ENCODE data around the gene SLC1A2.

SLC1A2 gene

DNA sequence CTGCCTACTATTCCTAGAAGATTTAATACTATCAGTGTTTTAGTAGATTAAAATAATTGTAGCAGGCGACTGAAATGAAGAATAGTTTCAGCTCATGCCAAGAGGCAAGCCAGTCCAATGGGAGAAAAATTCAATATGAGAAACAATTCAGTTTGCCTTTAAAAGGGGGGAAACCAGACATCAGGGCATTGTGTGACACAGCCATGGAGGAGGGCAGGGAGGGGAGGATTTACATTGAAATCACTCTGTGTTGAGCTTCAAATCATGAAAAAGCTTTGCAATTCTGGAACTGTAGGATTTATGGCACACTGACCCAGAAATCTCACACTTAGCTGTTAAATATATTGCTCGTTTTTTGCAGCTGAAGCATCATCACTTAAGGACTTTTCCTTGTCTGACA is 4.6 kb downstream of the SLC1A2 start:
- no peak overlapping the region for H3K27ac ChIP-seq
- no peak overlapping the region for H3K4me3 ChIP-seq

DNA sequence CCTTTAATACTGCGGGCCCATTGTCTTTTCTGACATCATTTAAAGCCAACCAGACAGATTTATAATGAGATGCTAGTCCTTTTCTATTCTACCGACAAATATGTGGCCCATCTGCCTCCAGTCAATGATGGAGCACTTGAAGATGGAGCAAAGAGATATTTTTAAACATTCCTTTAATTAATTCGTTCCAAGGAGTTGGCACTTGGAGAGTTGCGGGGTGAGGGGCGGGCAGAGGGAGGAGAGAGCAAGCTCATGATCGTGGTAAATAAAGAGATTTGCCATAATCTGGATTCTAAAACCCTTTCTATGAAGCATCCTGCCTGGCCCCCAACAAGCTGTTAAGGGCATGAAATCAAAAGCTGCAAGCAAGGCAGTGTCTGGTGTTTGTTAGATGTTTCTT is 5.0 kb downstream of the SLC1A2 start:
- H3K27ac ChIP-seq = no peak overlapping the region
- no peak overlapping the region for H3K4me3 ChIP-seq

DNA sequence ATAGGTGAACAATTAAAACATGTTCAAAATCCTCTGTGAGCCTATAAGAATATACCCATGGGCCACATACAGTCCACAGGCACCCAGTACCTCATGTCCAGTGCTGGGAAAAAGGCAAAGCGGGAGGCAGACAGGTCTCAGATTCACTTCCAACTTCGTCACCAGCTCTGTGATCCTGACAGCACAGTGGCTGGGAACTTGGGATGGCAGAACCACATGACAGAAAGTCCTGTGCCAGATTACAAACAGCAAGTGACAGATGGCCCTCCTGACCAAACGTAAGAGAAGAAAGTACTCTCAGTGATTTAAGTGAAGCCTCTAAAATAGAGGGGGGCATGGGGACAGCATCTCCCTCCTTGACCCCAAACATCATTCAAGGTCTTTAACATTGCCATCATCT is 5.8 kb downstream of the SLC1A2 start:
- H3K27ac ChIP-seq = no peak overlapping the region
- no peak overlapping the region for H3K4me3 ChIP-seq

DNA sequence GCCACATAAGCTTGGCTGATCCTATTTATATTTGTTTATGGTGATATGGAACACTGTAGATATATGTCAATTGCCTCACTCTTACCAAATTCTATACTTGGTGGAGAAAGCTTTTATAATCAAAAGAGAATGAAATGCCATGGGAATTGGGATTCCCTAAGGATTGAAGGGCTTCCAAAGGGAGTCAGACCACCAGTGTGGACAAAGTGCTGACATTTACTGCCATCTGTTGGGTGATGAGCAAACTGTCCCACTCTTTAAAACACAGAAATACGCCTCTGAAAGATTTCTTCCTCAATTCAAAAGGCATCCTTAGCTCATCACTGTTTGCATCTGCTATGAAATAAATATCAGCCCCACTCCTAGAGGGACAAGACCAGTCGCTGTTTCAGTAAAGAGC is 7.1 kb downstream of the SLC1A2 start:
- H3K27ac ChIP-seq = no peak overlapping the region
- H3K4me3 ChIP-seq = no peak overlapping the region

DNA sequence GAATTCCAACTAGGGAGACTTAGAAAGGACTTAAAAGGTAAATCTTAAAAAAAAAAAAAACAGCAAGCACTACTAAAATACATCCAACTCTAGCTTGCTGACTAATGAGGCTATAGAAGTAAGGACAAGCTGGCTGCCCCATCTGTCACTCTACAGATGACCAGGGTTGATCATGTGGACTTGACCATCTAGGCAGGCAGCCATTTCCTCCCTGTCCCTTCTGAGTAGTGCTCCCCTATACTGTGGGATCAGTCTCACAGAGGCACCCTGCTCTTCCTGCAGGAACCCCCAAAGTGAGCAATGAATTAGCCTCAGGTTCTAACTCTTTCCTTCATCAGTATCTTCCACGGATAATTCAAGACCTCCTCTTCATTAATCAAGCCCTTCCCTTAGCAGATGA is 12.3 kb downstream of the SLC1A2 start:
- H3K4me3 ChIP-seq = no peak overlapping the region

DNA sequence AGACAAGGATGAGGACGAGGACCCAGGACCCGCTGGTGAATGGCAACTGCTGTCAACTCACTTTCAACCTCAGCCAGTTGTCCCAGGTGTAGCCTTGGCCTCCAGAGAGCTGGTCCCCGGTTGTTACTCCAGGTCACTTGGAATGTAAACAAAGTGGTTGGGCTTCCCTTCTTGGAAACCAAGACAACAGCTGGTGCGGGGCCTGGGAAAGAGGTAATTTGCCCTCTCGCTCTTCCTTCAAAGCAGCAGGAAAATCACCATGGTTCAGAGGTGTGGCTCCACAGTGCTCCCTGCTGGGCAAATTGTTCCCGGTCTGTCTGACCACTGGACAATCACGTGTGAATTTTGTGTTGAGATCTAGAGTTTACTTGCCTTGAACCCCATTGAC is 15.0 kb downstream of the SLC1A2 start:
- no peak overlapping the region for H3K27ac ChIP-seq
- H3K4me3 ChIP-seq = no peak overlapping the region

More for the DNA sequence above, 12.3 kb downstream of the SLC1A2 start:
- no peak overlapping the region for H3K27ac ChIP-seq

DNA sequence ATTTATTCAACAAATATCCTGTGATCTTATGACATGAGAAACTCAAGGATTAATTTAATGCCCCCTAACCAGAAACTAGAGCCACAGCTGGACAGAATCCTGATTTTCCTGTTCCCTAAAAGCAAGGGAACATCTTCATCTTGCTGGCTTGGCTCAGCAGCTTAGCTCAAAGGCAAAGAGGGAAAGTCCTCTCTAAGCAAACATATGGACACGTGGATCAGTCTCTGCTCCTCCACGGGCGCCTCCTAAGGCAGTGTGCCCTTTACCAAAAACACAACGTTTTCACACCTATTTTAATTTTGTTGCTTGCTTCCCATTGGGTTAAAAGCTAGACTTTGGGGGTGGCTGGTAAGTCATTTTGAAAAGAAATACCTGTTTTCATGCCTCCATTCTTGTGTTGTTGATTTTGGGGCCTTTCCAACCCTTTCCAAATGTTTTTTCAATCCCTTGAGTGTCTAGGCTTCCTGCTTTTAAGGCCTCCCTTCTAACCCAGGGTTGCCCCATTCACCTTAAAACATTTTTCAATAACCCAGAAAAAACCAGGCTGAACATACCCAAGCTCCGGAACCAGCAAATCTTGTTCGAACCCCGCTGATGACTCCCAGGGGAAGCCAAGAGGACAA is 15.5 kb downstream of the SLC1A2 start:
- Histone ChIP-seq H3K27ac (no peak overlapping the region), H3K4me3 (no peak overlapping the region)

DNA sequence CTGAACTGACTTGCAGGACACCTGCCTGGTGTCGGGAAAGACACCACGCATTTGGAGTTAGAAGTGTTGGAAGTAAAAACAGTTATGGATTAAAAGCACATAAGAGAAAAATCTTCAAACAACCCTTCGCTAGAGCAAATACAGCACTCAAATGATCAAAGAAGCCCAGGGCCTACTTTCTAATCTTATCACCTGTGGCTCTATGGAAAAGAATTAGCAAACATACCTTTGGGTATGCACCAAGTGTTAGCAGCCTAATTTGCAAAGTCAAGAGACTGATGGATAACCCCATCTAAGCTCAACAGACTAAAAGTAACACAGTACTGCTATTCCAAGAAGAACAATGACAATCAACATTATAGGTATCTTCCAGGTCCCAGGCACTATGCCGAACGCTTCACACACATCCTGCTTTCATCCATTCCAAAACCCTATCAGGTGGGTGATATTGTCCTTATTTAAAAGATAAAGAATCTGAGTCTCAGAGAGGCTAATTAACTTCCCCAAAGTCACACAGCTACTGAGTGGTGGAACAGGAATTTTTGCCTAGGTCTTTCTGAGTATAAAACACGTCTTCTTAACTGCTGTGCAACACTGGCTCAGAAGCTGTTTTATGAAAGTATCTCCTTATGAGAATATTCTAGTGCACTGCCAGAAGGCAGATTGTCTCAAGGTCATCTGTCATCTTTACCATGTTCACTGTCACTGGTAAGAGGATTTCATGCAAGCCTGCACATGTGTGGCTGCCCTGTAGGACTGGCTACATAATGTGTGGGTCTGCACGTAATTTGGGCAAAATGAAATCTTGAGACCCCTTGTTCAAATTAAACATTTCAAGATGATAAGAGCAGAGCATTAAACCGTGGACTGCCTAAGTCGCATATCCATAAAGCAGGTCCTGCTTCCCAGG is 16.4 kb downstream of the SLC1A2 start:
- H3K4me3 ChIP-seq = no peak overlapping the region
- no peak overlapping the region for H3K27ac ChIP-seq

DNA sequence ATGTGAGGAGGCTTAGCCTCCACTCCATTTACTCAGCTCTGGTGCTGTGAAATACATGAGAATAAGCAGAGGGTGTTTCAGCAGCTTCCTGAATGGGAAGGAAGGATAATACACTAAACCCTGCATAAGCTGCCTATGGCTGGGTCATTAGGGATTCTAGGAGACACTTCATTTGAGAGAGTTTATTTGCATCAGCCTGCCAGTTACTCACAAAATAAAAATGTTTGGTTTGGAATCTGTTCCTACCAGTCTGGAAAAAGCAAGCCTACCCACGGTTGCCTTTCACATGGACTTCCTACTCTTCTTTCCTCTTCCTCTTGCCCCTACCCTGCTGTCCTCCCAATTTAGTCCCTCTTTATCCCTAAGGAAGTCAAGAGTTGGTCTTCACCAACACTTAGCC is 20.5 kb downstream of the SLC1A2 start:
- Histone ChIP-seq H3K4me3 (no peak overlapping the region), H3K27ac (no peak overlapping the region)

DNA sequence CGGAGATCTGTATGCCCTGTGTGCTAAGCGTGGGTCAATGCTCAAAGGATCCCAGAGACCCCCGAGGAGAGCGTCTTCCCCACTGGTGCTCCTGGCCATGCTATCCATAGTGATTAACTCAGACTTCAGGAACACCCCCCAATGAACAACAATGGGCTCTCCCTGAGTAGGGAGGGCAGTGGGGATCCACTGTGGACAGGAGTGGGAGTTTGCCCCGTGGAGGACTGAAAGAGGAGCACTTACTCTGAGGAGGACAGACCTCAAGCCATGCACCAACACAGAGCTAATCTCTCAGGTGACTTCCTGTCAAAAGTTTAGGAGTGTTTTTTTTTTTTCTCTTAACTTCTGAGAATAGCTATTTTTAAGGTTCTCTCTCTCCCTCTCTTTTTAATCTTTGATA is 24.4 kb downstream of the SLC1A2 start:
- no peak overlapping the region for H3K27ac ChIP-seq
- no peak overlapping the region for H3K4me3 ChIP-seq

DNA sequence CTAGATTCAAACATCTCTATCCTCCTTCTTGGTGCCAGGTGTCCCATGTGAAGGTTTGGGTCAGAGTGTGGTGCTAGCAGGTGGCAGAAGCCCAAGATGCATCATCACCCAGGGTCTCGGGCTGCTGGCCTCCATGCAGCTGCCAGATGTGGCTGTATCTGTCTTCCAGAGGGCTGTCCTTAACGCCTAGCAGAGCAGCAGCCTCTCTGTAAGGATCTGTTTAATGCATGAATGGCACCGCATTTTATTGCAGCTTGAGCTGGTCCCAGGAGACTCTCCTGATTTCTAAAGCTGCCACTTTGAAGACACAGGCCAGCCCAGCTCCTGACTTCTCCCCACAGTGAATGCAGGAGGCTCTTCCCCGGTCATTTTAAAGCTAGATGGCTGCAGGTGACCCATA is 26.3 kb downstream of the SLC1A2 start:
- Histone ChIP-seq H3K27ac (no peak overlapping the region), H3K4me3 (no peak overlapping the region)

DNA sequence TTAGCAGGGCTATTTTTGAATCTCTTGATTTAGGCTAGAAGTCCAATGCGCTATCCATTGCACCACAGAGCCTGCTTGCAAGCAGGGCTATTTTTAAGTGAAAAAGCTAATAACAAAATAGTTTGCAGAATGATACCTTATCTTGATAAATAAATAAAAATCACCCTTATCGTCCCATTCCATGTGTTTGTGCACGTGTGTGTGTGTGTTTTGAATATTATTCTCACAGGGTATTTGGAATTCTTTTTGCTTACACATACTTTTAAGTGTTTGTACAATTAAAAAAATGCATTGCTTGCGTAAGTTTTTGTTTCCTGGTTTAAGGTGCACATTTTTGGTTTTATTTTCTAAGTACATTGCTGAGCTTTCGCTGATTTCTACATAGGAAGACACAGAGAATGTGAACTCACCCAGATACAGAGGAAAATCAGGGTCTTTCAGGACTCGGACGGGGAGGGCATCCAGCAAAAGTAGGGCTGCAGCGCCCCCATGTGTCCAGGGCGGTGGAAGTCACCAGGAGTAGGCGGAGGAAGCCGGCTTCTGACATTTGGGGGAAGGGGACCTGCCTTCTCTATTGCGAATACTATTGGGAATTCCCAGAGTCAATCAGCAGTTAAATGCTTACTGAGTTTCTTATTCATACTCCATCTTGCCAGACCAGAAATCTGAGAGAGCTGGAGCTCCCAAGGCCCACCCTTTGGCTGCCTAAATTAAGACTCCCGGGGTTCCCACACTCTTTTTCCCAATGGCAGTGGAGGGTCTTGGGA is 27.3 kb downstream of the SLC1A2 start:
- Histone ChIP-seq H3K4me3 (peak overlapping the region in 1 of 7 experiments; percentile 1), H3K27ac (peak overlapping the region in 4 of 21 experiments; percentile 0 to 37 (median 14))

DNA sequence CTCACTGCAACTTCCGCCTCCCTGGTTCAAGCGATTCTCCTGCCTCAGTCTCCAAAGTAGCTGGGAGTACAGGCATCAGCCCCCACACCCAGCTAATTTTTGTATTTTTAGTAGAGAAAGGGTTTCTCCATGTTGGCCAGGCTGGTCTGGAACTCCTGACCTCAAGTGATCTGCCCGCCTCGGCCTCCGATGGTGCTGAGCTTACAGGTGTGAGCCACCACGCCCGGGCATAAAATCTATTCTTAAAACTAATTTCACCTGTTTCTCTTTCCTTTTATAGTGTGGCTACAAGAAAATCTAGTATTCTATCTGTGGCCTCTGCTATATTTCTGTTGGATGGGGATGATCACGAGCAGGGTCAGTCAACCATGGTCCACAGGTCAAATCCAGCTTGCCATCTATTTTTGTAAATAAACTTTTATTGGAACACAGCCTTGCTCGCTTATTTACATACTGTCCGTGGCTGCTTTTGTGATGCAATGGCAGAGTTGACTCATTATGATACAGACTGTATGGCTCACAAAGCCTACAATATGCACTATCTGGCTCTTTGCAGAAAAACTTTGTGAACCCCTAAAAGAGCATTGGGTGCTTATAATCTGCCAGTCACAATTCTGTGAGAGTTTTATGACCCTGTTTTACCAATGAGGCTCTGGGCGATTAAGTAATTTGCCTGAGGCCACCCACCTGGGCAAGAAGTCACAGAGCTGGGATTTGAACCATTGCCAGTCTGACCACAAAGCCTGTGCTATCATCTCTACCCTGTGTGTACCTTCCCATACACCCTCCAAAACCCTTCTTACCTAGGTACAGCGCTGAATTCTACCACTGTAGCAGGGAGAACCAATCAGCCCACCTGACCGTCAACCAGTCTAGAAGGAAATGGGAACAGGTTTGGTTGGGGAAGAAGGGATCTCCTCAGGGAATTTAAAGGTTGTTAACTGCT is 28.3 kb downstream of the SLC1A2 start:
- peak overlapping the region in 6 of 21 experiments; percentile 2 to 57 (median 26) for H3K27ac ChIP-seq

DNA sequence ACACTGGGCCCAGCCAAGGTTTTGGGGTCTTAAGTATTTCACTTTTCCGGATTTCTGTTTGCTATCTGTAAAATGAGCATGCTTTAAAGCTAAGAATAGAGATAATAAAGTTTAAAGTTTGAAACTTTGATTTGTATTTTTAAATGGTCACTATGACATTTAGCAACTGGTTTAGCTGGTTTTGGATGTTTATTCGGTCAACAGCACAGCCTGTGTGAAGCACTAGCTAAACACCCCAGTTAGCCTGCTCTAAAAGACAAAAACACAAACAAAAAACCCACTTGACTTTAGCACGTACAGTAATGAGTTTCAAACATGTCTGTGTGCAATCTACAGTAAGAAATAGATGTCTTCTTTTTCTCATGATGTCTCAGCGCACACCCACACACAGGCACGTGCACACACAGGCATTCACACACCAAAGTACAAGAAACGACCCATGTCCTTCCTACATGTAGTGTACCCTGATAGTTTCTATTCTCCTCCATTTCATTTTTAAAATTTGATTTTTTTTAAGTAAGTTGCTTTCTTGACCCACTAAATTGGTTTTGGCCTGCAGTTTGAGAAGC is 29.4 kb downstream of the SLC1A2 start:
- Histone ChIP-seq H3K4me3 (no peak overlapping the region), H3K27ac (peak overlapping the region in 3 of 21 experiments; percentile 5 to 14 (median 7))

More for the DNA sequence above, 28.3 kb downstream of the SLC1A2 start:
- no peak overlapping the region for H3K4me3 ChIP-seq

DNA sequence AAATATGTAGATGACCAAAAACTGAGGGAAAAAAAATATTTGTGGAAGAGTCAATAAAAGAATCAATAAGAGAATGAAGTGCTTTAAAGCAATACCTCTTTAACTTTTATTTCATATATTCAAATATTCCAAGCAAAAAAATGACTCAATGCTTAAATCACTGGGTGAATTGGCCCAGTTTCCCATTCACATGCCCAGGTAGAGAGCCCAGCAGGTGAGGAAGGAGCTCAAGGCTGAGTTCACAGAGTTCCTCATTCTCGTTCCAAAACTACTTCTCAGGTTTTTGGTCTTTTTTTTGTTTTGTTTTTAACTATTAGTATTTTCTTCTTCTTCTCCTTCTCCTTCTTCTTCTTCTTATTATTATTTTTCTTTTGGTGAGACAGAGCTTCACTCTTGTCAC is 30.2 kb downstream of the SLC1A2 start:
- Histone ChIP-seq H3K4me3 (no peak overlapping the region), H3K27ac (no peak overlapping the region)

DNA sequence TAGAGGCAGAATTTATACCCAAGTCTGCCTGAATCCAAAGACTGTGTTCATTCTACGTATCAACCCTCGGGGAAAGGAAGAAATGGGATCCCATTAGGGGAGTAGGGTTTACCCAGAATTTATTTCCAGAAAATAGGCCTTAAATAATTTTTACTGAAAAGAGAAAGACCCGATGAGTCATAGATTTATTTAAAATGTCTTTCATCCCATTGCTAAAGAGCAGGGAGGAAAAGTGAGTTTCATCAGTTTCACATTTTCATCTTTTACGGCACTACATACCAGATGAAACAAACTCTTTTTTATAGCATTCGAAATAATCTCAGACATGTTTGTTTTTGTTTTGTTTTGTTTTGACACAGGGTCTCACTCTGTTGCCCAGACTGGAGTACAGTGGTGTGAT is 31.3 kb downstream of the SLC1A2 start:
- no peak overlapping the region for H3K27ac ChIP-seq
- no peak overlapping the region for H3K4me3 ChIP-seq

DNA sequence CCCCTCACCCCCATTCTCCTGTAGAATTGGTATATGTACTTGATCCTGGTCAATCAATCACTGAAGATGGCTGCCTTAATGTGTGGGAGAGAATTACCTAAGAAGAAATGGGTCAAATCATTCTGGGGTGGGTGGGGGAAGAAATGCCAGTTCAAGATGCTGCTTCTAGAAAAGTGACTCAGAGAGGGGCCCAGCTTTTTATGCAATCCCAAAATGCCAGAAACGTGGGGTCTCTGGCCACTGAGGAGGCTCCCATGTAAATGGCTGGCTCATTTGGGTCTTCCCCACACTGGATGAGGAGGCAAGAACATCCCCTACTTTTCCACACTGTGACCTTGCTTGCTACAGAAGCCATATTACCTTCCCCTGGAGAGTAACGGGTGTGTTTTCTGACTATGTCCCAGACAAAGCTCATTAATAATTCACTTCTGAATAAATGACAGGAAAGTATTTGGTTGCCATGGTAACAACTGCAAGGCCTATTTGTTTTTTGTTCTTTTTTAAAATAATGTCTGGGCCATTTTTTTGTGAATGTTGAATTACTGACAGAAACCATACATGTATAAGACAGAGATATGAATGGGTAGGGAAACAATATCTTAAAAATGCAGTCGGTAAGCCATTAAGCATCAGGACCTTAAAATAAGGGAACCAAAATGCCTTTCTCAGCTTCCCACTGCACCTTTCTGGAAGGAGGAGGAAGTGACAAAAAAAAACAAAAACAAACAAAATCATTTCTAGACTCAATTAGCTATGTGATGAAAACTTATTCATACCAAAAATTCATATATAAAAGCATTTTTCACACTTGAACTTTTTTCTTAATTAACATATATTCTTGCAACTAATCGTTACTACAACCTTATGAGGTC is 32.0 kb downstream of the SLC1A2 start:
- no peak overlapping the region for H3K4me3 ChIP-seq
- H3K27ac ChIP-seq = no peak overlapping the region

DNA sequence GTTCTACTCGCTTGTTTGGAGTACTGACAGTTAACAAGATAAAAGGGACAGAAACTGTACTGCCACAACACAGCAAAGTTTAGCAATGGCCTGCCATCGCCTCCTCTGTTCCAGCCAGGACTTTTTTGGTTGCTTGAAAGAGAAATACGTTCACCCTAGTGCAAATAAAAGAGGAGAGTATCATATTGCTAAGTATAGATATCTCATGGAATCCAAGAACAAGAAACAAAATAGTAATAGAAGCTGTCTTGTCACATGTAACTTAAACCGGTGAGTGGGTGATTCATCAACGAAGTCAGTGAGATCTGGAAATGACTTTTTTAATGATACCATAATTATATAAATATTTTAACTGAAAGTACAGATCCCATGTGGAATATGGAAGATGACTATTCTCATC is 35.4 kb downstream of the SLC1A2 start:
- H3K27ac ChIP-seq = no peak overlapping the region
- H3K4me3 ChIP-seq = no peak overlapping the region
